Myocyte (in vitro differentiated cells): Measurements from ENCODE around the gene CRACR2B. TPM values are rescaled to one million over a fixed set of nuclear protein-coding genes. Genes with fewer than 3 reads are reported as not detected.
A peak's percentile ranks its signal among the peaks of the same experiment; 100 is the strongest.

ENCODE experiments used
- DNase-seq: peaks from one replicate; pipeline ENCODE4 v3.0.0-alpha.2; 2012; ENCODE audit warnings: low read depth
- total RNA-seq: library from RNA; depleted of rRNA; stranded (reverse); fragments of >200 nt; gene quantifications from 2 replicates; pipeline ENCODE4 v1.2.3, GENCODE V29; 2014

CRACR2B gene
- total RNA-seq, 1 donor from 2014 or later, result 16.6 TPM

DNA sequence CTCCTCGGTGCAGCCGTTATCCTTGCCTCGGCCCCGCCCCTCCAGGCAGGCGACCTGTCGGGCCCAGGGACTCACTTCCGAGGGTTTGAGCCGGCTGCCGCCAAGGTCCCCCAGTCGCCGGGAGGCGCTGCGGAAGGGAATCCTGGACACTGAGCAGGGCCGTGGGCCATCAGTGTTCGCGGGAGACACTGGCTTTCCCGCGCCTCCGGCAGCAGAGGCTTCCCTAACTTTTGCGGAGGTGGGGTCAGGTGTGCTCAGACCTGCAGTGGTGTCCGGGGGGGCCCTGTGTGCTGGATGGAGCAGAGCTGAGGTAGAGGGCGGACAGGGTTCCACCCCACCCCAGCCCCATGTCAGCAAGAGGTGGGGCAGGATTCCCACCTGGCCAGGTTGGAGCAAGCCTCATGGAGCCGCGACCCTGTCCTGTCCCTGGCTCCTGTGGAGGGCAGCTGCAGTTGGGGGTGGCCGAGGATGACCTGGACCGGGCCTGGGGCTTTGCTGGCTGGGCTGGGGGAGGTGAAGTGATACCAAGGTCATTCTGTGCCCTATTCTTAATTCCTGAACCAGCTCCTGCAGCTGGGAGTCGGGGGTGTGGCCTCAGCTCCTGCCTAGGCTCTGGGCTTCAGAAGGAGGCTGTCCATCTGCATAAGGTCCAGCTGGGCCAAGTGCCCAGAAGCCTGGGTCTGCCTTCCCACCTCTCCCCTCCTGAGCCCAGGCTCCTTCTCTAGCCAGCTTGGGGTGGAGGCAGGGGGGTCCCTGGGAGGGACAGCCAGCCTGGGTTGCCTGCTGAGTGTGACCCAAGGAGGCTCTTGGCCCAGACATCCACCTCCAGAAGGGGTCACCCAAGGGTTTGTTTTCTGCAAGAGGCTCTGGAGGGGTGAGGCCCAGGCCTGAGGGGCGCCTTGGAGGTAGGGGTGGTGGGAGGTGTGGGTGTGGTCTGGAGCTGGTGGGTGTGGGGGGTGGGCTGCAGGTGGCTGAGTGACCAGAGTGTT is 23.4 kb downstream of the CRACR2B start:
- no peak for DNase-seq

DNA sequence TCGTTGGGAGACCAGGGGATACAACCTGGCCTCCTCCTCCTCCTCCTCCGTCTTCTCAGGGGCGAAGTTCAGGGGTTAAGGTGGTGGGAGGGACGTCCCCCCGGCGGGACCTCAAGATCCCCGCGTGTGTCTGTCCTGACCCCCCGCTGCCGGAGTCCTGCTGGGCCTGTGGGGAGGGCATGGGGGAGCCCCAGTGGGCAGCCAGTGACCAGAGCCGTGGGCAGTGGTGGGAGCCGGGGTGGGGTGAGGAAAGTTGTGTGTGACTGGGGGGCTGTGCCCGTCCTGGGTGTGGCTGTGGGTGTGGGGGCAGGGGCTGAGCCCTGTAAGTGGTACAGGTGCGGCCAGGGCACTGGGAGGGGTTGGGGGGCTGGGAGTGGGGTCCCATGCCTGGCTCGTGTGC is 25.0 kb downstream of the CRACR2B start:
- no peak for DNase-seq

DNA sequence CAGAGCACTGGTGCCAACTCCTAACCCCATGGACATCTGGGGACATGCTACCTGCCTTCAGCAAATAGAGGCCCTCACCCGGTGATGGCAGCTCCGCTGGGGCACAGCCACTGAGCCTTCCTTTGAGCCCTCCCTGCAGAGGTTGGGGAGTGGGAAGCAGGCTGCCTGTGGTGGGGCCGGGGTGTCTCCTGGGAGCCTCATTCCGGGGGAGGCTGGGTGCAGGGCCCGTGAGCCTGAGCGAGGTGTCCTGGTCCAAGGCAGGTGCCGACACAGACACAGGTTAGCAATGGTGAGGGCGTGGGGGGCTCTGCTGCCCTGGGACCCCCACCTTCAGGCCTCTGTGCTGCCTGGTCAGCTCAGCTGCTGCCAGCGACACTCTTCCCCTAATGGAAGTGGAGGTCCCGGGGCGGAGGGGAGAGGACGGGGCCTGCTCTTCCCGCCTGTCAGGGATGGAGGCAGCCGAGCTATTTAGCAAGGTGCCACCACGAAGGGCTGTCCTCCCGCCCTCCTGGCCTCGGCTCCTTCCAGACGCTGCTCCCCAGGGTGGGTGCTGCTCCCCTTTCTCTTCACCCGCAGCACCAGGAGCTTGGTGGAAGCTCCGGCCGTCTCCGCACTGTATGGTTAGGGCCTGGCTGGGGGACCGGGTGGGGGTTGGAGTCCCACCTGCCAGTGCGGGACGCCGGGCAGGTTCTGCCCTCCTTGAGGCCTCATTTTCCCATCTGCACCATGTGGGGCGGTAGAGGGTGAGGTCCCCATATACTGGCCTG is 26.1 kb downstream of the CRACR2B start:
- no peak for DNase-seq

DNA sequence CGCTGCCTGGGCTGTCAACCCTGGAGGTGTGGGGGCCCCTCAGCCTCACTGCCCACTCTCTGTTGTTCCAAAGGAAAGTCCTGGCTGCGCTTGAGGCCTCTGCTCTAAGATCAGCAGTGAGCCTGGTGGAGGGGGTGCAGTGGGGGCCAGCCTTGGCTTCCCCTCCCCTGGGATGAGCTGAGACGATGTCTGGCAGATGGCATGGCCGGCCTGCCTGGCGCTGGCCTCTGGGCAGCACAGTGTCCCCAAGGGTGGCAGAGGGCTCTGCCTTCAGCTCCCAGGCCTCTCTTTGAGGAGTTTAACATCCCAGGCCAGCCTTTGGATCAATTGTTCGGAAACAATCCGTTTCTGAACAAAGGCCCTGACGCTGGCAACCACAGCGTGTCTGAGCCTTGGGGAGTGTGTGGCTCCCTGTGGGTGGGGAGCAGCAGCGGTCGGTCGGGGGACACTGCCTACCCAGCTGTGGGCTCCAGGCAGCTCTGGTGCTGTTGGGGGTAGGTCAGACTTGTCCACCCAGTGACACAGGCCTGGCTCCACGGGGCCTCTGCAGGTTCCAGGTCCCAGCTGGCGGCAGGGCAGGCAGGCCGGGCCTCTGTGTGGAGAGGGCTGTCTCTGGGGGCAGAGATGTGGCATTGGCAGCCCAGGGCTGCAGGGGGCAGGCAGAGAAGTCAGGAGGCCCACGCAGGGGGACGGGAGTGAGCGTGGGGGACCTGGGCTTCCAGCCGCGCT is 27.0 kb downstream of the CRACR2B start:
- DNase-seq, result no peak

DNA sequence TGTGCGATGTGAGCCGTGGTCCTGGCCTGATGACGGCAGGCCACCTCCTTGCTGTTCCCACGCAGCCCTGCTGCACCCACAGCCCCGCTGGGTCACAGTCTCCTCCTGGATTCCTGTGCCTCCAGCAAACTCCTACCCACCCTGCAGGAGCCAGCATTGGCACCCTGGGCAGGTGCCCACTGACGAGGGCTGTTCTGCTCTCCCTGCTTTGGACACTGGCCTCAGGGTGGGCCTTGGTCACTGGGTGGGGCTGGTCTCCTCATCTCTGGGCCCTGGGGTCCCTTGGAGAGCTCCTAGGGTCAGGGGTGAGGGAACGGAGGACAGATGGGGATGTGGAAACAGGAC is 27.6 kb downstream of the CRACR2B start:
- no peak for DNase-seq

- DNase-seq, result no peak
These were observed 28.1 kb downstream of the CRACR2B start for GRCh38 chr11:855796-856195.

DNA sequence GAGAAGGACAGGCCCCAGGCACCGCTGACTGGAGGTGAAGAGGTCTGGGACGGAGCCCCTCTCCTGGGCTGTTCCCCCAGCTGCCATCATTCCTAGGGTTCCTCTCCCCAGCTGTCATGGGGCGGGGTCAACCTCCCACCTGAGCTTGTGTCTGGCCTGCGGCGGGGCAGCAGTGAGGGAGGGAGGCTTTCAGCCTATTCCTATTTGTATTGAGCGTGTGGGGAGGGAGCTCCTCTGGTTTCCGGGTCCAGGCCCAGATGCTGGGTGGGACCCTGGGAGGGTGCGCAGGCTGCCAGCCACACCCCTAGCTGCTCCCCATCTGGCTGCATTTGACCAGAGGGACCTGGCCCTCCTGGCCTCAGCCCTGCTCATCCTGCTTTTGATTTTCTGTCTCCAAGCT is 28.7 kb downstream of the CRACR2B start:
- DNase-seq, result no peak

DNA sequence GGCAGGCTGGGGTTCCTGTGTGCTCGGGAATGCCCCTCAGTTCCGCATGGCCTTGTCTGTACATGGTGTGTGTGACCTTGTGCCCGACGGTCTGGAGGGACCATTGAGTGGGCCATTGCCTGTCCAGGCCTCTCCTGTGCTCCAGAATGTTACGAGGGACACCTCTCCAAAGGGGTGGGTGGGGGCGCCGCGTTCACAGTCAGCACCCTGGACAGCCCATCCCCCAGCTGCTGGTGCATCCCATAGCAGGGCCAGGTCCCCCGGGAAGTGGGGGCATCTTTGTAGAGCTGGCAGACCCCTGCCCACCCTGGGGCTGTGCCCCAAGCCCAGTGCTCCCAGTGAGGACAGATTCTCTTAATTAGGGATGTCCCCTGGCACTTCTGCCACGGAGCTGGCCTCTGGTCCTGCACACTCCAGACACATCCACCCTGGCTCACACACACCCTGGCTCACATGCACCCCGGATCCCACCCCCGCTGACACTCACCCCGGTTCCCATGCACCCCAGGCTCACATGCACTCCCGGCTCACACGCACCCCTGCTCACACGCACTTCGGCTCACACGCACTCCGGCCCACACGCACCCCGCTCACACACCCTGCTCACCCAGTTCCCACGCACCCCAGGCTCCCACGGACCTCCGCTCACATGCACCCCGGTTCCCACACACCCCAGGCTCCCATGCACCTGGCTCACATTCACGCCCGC is 30.5 kb downstream of the CRACR2B start:
- no peak for DNase-seq

- DNase-seq, result no peak
These were observed 31.1 kb downstream of the CRACR2B start for GRCh38 chr11:858762-859339.

DNA sequence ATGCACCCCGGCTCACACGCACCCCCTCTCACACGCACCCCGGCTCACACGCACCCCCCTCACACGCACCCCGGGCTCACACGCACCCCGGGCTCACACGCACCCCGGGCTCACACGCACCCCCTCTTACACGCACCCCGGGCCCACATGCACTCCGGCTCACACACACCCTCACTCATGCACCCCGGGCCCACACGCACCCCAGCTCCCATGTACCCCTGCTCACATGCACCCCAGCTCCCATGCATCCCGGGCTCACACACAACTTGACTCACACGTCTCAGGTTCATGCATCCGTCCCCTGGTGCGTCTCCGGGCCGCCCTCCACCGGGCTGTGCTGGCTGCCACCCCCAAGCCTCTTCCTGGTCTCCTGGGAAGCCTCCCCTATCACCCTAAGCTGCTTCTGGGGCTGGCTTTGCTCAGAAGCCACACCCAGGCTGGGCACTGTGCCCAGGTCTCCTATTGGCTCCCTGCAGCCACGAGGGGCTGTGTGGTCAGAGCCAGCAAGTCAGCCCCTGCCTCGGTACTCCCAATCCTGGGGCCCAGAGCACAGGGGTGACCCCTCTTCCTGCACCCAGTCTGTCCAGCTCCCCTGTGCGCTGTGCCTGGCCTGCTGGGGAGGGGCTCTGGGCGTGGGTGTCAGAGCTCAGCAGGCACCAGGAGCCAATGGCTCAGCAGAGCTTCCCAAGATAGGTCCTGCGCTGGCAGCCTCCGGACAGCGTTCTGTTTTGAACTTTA is 31.8 kb downstream of the CRACR2B start:
- DNase-seq, result peak; percentile 64

- DNase-seq, result no peak
These were observed 32.8 kb downstream of the CRACR2B start for GRCh38 chr11:860234-861104.

DNA sequence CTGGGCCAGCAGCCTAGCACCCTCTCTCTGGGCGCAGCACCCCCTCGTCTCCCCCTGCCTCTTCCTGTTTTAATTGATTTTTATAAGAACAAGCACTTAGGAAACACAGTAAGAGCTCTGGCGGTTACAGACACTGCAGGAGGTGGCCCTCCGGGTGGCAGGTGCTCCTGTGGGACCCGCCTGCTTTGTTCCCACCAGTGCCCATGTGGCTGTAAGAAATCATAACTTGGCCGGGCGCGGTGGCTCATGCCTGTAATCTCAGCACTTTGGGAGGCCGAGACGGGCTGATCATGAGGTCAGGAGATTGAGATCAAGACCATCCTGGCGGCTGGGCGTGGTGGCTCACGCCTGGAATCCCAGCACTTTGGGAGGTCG is 33.4 kb downstream of the CRACR2B start:
- no peak for DNase-seq

DNA sequence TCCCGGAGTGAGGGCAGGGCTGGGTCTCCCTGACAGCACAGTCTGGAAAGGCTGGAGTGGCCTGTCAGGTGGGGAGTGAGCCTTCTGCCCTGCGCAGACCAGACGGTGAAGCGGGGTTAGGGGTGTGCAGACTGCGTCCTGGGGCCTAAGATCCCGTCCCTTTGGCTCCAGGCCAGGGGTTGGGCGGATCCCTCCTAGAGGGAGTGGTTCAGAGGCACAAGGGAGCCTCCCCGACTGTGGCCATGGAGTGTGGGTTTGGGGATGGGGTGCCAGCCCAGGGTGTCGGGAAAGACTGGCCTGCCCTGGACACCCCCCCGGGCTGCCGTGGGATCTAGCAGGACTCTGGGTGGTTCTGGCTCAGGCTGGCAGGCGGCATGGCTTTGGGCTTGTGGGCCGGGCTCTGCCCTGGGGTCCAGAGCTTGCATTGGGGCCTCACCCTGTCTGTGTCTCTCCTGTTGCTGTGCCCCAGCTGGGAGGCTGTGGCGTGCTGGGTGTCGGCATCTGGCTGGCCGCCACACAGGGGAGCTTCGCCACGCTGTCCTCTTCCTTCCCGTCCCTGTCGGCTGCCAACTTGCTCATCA is 34.5 kb downstream of the CRACR2B start:
- peak; percentile 45 for DNase-seq

- no peak for DNase-seq
These were observed 34.9 kb downstream of the CRACR2B start for GRCh38 chr11:862696-863022.

DNA sequence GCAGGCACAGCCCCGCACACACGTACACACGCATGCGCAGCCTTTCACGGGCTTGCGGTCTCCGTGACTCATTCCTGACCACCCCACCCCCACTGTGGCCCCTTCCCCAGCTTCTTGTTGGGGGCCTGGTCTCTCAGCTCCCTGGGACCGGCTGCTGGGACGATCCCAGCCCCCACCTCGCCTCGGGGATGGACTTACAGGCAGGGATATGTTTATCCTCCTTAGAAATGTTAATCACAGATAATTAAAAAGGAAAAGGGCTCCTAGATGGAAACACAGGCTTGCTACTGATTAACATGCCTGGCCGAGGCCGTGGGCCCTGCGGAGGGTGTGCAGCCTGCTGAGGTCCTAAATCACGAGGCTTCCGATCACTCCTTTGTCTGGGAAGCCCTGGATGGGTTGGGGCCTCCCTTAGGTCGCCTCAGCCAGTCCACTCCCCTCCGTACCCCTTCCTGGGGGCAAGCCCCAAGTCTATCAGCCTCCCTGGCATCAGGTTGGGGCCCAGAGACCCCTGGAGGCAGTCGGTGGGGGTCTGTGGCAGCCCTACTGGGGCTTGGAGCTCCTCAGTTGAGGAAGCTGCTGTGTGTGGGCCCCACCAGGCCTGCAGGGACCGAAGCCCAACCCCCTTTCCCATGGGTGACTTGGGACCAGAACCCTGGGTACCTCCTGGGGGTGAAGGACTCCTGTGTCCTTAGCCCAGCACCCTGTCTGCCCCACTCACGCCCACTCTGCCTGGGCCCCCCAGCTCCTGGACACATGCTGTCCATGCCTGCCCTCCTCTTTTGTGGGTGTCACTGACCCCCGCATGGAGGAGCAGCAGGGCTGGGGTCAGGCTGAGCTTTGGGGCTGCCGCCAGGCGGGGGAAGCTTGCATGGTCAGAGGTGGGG is 35.5 kb downstream of the CRACR2B start:
- no peak for DNase-seq

DNA sequence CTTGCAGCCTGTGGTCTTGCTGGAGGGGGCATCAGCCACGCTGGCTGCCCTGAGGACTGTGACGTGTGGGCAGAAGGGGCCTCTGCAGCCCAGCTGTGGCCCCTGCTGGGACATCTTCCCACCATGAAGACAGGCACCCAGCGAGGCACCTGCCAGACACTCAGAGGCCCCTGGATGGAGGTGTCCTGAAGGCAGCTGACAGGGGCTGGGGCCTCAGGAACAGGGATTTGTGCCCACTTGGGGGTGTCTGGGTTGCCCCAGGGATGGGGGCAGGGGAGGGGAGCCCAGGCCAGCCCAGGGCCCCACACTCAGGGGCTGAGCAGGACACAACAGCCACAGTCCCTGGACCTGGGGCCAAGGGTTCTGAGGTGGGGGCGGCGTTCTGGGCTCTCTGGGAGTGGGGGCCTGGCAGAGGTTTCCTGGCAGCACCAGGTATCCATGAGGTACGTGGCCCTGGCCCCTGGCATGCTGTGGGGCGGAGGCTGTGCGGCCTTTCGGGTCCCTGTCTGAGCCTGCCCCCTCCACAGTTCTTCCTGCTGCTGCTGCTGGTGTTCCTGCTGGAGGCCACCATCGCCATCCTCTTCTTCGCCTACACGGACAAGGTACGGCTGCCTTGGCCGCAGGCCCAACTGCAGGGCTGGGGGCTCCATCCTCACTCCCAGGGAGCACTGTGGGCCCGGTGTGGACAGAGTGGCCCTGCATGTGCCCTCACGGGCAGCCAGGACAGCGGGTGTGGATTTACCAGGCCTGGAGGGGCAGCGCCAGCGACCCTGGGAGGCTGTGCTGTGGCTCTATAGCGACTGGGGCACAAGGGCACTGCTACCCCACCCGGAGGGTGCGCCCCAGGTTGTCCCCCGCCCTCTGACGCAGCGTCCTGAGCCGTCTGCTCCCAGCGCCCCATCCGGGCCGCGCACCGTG is 36.5 kb downstream of the CRACR2B start:
- no peak for DNase-seq

DNA sequence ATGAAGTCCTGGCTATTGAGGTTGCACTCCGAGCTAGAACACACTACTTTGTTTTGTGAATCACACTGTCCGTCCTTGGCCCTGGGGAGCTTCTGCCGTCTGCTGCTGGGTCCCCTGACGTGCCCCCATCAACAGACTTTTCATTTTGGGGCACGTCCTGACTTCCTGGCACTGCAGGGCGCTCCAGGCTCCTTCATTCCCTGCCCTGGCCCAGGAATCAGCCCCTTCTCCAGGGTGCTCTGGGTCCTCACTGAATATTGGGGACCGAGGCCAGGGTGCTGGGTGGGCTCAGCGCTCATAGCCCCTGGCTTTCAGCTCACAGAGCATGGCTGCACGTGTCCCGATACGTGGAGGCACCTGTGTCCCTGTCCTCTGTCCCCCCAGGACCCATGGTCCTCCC is 37.2 kb downstream of the CRACR2B start:
- DNase-seq, result no peak
